GM21528 (cell line): Measurements from ENCODE around the gene ASXL1.

Experiments used
- ATAC-seq: cut with Tn5 transposase; IDR thresholded peaks from one replicate; pipeline ENCODE4 v1.9.1; 2021; ENCODE audit warnings: mild to moderate bottlenecking, moderate library complexity; ENCODE audit not compliant: unreplicated experiment, low FRiP score

ASXL1 gene

DNA sequence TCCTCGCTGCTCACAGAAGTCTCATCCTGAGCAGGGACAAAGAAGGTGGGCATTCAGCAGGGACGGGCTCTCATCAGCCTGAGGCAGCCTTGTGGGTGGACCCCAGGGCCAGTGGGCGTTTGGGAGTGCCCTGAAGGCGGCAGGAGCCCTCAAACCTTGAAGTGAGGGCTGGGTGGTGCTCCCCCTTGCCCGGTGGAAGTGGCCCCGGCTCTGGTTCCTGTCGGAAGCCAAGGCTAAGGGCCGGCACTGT, 116.5 kb downstream of the ASXL1 start:
- no peak for ATAC-seq

DNA sequence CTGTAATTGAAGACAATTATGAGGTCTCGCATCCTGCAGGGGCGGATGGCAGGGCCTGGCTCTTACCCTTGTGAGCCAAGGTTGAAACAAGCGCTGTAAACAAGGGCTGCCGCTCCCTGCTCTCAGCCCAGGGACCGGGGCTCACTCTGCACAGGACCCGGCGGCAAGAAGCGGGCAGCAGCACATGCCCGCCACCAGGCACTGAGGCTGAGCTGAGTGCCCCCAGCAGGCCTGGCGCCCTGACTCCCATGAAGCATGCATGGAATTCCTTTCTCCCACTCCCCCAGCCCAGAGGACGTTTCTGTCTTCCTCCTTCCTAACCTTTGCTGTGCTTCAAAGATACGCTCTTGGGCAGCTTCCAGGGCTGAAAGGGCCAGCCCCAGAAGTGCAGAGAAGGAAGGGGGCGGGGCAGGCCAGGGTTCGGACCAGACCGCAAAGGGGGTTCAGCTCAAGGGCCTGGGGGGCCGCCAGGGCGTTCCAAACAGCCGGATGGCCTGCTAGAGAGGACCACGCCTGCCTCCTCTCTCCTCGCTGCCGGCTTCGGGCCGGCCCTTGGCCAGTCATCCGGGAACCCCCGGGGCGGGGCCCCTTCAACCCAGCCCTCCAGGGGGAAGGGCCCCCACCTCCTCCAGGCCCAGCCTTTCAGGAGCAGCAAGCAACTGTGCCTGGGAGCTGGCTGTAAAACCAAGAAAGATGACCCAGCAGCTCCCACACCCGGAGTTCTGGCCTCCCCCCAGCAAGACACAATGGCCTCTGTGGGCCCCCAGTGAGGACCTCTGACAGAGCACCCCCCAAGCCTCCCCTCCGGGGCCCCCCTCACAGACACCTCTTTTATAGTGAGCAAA, 117.1 kb downstream of the ASXL1 start:
- ATAC-seq, result no peak

DNA sequence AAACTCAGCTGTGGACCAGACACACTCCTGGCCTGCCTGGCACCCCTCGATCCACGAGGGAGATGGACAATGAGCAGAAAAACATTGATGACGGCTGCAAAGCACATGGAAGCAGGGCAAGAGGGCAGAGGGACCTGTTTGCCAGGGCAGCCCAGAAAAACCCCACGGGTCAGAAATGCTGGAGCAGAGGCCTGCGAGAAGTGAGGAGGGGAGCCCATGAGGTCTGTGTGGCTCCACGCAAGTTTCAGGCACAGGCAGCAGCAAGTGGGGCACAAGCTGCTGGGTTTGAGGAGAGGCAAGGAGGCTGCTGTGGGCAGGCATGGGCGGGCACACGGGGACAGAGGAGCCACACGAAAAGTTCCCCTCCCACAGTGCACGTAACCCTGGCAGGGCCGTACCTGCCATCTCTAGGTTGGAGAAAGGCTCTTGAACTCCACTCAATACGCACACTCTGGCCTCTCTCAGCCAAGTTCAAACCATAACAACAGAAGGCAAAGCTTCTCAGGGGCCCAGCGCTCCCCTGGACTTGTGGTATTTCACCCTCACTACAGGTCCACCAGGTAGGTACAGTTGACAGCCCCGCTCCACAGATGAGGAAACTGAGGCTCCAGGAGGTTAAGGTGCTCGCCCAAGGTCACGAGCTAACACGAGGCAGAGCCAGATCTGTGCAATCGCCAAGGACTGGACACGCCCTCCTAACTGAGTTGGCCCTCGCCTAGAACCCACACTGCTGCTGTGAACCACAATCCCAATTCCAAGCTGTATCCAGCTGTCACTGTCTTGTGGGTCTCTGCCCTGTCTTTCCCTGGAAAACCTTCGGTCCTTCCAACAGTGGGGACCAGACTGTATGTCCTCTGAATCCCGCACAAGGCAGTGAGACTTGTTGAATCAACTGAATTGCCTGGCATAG, 118.8 kb downstream of the ASXL1 start:
- no peak for ATAC-seq

DNA sequence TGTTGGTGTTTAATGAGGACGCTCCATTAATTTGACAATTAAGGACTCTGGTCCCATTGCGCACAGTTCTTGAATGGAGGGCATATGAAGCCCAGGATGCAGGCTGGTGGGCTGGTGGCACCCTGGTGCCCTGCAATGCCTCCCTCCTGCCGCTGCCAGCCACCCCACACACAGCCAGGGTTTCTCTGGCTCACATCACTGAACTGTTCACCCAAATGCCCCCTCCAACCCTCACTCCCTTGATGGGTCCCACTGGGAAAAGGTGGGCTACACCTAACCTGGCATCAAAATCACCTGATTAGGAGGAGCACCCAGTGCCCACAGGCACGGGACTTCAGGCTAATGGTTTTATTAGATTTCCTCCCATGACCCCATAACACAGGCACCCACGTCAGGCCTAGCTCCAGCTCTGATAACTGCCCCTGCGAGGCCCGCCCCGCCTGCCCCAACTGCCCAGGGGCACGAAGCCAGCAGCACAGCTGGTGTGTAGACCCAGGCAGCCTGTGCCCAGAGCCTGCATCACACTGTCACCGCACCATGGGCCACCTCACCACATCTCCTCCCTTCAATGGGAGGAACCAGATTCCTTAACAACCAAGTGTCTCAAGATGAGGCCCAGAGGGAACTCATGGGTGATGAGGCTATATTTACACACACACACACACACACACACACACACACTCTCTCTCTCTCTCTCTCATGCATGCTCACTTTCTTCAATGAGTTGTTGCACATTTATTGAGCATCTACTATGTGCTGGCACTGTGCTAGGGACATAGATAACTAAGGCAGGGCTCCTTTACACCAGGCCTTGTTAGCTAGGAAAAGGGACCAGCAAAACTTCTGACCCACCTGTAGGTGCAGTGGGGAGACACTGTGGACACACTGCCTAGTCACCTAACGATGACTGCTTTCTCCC, 119.7 kb downstream of the ASXL1 start:
- no peak for ATAC-seq

DNA sequence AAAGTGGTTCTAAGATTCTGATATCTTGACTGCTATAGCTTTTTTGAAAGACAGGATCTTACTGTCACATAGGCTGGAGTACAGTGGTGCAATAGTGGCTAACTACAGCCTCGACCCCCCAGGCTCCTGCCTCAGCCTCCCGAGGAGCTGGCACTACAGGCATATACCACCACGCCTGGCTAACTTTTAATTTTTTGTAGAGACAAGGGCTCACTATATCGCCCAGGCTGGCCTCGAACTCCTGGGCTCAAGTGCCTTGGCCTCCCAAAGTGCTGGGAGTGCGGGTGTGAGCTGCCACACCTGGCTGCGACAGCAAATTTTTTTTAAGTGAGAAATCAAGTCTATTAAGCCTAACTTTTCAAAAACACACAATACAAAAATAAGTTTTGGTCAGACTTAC, 120.4 kb downstream of the ASXL1 start:
- ATAC-seq, result no peak

DNA sequence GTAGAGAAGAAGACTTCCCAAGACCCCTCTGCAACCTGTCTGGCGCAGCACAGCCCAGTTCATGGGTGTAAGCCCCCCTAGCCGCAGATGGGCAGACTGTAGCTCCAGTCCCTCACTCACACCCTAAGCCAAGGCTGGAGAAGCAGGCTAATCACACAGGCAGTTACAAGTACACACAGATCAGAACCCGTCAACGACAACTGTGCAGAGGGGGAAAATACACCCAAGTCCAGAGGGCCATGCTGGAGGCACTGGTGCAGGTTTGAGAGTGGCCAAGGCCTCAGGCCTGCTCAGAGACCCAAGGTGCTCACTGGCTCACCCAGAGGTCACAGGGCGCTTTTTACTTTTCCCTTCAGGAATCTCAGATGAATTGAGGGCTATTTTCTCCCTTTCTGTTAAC, 120.9 kb downstream of the ASXL1 start:
- ATAC-seq, result no peak

DNA sequence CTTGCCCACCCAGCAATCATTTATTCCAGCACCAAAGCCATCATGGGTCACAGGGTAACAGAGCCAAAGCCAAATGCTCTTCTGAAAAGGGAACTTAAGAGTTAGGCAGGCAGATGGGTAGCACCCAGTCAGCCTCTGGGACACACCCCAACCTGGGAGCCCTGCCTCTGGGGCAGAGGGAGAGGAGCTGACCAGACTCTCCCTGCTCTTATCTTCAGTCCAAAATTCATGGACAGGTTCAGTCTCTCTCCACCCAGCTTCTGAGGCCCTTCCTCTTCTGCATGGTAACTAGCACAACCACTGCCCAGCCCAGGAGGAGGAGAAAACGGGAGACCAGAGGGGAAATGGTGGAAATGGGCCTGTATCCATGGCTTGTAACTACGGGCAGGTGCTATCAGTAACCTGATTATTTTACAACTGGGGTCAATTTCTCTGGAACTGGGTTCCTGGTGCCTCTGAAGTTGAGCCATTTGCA, 121.6 kb downstream of the ASXL1 start:
- ATAC-seq, result no peak

DNA sequence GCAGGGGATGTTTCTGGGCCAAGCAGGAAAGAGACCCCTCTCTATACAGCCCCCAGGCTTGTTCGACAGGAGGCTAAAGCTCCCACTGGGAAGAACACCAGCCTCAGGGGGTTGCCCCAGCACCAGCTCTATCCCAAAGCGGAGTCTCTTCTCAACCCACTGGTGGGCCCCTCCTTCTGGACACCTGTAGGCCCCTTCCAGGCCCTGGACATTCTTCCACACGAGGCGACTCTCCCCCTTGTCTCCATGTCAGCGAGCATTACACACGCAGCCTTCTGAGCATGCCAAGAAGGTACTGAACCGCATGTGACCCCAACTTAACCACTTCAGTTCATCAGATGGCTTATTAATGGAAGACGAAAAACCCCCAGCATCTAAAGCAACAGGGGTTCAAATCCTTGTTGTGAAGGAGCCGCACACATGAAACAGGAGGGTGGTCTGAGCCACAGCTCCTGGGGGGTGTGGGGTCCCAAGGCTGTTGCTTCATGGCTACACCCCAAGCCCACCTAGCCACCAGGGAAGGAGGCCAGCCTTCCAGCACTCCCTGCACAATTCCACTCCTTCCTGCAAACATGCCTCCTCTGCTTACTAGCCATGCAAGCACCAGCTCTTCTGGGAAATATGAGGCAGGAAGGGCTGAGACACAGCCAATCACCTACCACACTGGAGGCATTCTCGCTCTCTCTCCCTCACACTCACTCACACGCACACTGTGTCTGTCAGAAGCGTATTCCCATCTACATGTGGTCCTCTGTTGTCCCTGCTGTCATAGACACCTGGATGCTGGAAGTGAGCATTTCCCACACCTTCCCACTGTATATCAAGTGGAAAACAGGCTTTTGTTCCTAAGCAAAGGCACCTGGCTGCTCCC, 122.5 kb downstream of the ASXL1 start:
- no peak for ATAC-seq

DNA sequence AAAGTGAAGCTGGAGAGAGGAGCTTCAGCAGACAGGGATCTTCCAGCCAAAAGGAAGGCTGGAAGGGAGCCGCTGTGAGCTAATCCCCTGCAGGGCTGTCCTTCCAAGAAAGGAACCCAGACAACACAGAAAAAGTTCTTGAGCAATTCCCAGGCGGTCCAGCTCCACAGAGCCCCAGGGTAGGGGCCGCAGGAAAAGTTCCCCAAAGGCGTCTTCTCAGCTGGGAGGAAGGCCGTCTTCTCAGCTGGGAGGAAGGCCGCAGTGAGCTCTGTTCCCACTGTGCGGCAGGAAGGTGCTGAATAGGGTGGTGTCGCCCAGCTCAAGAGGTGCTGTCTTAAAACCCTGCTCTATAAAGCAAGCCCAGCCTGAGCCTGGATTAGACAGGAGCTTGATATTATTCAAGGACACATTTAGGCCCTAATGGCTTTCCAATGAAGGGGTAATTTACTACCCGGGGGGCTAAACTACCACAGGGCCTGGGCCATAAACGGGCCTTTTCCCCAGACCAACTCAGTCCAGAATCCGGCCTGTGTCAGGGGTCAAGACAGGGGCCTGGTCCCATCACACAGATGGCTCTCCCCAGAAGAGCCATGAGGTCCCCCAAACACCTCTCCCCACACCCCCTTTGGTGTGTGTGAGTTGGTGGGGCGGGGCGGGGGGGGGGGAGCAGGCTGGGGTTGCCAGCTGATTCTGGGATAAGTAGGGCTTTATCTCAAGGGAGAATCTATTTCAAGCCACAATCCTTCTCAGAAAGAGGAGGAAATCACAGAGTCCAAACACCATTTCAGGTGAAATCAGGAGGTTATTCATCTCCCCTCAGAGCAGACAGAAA, 123.4 kb downstream of the ASXL1 start:
- no peak for ATAC-seq

DNA sequence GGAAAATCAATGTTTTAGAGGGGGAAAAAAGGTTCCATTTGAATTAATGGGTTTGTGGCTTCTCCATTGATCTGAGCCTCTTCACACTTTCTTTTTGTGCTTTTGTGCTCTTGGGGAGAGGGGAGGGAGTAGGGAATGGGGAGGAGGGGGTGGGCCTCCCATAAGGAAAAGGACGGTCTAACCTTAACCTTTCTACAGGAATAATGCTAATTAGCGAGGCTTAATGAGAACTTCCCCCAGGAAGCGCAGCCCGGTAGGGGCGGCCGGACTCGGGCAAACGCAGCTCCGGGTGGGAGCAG, 124.0 kb downstream of the ASXL1 start:
- ATAC-seq, result no peak

DNA sequence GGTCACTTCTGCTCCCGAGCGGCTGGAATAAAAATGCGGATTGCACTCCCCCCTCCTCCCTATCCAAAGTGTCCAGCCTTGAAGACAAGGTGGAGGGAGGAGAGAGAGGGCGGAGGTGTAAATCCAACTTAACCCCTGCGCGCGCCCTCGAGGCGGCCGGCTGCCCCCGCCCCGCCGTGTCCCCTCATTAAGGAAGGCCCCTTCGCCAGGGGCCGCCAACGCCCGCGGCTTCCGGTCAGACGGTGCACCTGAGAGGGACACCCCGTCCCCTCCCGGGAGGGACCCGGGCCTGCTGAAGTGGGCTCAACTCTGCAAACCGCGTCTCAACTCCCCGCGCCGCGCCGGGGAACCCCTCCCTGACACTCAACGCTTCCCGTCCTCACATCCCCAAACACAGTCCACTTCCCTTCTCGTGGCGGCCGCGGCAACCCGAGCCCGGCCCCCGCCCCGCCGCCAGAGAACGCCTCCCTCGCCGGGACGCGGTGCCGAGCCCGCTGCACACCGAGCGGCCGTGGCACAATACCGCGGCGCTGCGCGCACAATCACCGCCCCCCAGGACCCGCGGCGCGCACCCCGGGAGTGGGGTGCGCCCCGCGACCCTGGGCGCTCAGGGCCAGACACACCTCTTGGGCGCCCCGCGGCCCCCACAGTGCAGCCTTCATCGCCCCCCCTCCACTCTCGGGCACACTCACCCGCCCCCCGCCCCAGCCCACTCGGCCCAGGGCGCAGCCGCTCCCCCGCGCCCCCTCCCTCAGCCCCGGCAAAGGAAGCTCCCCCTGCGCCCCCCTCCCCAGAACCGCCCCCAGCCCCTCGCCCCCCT, 124.5 kb downstream of the ASXL1 start:
- ATAC-seq, result no peak

DNA sequence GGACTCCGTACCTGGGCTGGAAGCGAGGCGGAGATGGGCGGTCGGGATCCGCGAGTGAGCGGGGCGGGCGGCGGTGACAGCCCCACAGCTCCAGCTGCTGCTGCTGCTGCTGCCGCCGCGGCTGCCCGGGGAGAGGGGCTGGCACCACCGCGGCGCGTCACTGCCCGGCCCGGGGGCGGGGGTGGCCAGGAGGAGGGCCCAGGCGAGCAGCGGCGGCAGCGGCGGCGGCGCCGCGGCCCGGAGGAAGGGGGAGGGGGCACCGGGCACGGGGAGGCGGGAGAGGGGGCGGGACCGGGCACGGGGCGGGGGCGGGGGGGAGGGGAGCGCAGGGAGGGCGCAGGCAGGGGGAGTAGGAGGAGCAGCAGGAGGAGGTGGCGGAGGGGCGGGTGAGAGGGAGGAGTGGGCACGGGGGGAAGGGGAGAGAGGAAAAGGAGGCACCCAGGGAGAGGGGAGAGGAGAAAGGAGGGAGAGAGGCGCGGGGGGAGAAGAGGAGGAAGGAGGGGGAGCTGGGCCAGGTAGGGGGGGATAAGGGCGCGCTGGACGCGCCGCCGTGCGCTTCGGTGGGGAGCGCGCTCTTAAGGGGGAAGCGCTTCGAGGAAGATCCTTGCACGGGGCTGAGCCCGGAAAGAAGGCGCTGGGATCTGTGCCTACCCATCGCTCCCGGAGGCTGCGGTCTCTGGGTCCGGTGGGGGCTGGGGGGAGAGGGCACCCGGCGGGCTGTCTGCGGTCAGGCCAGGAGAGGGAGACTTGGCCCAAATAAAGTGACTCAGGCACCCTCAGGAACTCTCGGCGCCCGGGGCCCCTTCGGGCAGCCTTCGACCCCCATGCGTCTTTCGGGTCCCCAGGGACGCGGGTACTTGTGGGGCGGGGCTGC, 125.5 kb downstream of the ASXL1 start:
- ATAC-seq, result no peak

DNA sequence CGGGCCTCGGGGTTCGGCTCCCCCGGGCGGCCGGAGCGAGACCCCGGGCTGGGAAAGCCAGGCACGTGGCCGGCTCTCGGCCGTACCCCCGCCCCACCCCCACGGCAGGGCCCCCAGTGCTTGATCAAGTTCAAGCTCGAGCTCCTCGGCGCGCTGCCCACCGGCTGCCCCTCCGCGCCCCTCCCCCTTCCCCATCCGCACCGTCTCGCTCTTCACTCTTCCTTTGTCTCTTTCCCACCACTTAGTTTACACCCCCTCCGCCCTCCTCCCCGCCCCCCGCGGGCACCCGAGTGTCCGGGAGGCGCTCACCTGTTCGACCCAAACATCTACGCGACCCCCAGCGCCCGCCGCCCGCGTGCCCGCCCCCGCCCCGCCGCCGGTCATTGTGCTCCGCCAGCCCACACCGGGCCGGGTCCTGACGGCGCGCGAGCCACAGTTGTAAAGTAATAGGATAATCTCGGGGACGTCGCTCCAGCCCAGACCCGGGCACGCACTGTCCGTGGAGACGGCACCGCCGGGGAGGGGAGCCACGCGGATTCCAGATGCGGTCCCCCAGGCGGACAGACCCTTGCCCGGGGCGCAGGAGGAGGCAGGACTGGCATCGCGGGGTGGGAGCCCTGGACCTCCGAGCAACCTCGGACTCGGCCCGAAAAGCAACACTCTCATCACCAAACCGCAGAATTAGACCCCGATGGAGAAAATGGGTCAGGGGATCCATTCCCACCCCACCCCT, 126.3 kb downstream of the ASXL1 start:
- ATAC-seq, result no peak

DNA sequence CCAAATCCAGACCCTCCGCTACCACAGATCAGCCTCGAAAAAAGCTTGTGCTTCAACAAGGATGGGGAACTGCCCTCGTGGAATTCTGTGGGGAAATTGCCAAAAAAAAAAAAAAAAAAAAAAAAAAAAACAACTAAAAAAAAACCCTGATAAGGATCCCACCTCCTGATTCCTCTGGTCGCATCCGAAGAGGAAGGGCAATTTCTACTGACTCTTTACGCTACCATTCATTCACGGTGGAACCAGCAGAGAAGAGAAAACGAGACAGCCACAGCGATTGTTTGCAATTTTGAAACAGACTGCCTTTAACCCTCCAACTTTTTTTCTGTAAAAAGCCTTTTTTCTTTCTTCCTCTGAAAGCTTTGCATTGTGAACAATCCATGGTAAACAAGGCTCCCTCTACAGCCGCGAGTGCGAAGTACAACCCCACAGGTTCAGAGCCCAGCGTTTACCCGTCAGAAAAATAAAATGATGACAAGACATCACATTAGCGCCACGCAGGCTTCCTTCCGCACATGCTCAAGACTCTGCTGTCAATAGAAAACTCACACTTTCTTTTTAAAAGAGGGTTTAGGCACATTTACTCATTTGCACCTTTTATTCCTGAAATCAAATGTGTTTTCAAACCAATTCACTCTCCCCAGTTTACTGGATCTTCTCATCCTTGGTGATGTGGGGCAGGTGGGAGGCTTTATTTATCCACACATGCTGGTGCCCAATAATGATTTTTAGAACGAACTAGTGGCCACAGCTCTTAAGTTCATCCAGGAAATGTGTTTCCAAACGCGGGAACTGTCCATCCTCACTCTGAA, 127.0 kb downstream of the ASXL1 start:
- ATAC-seq, result no peak

DNA sequence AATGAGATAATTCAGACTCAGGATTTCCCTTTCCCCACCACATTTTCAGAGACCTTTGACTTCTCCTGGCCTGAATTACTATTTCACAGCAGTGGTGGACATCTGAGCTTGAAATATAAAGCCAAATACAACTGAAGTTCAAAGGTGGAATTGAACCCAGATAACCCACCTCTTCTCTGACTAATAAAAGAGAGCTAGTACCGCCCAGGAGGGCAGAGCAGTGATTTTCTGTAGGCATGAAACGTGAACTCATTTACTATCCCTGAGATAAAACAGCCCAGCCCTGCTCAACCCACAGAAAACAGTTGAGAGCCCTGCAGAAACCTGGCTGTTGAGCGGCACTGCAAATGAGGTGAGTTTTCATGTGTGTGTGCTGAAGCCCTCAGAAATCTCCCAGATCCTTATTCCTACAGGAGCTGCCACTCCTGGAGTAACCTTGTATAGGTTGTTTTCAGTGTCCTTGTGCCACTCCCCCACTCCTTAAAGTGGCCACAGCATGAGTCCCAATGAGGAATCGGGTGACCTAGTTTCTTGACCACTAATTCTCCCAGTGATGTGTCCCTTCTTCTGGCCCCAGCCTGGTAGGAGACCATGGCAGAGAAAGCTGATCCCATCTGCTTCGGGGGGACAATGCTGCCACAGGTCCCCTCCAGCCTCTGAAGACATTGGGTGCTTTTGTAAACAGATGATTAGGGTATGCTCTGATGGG, 127.8 kb downstream of the ASXL1 start:
- no peak for ATAC-seq
